Stimulated activated CD4-positive, alpha-beta T cell treated with anti-CD3 and anti-CD28 coated beads, Interleukin-15, amount 100 ng/mL, for 1 hour (primary cell): Measurements from ENCODE around the gene EVX2.

Experiments
- DNase-seq, 2 donors: peaks; one replicate each; pipeline ENCODE4 v3.0.0-alpha.2; 2020; ENCODE audit warnings: low read depth in 1 of 2, low spot score in 1 of 2

EVX2 gene

DNA sequence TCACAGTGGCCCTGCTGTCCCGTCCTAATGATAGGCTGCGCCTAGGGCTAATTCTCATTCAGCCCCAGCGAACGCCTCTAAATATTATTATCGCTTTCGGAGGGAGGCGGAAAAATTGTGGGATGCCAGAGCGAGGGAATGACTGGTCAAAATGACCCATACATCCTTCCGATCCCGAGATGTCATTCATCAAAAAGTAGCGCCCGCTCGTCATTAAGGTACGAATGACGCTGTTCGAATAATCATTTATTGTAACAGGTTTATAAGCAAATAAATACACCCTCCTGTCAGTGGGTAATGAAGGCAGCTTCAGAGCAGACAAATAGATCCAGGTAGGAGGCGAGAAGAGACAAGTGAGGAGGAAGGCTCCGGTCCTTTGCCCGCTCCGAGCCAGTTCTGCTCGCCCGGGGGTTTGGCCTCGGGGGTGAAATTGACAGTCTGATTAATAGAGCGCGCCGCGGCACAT, at the start of gene EVX2:
Gene EVX2 (minus strand): TSS at position 167 of the 466 bp plus-strand sequence. CDS start 186 bp downstream, outside the sequence.
- DNase-seq = no peak

DNA sequence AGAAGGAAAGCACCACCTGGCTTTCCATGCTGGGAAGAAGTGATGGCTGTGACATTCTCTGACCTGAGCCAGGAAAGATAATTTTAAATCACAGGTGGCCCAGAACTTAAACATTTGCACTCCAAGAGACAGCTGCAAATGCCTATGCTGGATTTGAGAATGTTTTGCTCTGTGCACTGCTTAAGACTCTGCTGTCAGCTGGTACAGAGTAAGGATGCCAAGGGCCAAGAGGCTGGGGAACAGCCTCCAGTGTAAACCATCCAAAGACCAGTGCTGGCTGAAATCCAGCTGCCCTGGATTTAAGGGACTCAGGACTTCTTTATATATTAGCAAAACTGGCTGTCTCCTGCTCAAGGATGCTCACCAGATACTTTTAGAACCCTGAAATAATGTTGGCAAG, 49.6 kb upstream of the EVX2 start:
- DNase-seq = no peak

DNA sequence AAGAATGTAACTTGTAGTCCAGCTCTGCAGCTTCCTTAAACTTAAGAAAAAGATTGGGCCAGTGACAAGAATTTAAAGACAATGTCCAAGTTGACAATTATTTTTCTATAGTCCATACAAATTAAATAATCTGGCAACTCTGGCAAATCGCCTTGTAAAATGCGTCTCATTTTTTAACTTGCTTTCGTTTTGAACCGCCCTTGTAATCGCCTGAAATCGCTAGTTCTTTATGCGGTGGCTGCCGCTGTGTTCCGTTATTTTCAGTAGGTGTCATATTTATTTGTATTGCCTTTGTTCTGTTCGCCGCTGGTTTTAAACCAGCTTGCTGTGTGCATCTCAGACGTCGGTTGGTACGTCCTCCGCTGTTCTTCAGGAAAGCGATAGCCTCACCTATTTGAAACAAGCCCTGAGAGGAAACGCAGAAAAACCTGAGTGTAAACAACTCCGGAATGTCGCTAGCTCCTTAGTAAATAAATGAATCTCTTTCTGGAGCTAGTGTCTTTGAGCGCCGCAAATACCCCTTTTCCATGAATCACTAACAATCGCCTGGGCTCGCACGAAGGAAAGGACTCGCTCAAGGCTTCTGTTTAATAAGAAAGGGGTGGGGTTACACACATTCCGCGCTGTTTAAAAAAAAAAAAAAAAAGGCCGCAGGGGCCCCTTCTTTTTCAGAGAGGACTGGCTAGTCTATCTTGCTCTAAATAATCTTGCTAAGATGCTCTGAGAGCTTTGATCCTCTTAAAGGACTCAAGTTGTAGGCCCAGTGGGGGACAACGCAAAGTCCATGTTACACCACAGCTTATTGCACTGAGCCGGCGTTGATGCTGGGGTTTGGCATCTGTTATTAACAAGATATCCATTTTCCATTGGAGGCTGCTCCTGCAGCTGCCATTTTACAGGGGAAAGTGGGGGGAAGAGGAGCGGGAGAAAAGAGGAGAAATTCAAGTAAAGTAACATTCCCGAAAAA, 48.7 kb upstream of the EVX2 start:
- no peak for DNase-seq

DNA sequence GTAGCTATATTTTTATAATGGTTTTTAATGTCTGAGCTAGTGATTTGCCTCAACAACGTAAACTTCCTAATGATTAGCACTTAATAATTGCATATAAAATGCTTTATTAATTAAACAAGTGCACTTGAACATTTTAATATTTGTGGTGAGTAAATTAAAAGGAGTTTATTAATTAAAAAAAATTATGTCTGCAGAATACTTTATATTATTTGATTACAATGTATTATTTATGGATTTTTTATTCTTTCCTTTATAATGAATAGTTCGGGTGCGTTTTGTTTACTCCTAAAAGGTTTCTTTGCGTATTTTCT, 48.0 kb upstream of the EVX2 start:
- no peak for DNase-seq

DNA sequence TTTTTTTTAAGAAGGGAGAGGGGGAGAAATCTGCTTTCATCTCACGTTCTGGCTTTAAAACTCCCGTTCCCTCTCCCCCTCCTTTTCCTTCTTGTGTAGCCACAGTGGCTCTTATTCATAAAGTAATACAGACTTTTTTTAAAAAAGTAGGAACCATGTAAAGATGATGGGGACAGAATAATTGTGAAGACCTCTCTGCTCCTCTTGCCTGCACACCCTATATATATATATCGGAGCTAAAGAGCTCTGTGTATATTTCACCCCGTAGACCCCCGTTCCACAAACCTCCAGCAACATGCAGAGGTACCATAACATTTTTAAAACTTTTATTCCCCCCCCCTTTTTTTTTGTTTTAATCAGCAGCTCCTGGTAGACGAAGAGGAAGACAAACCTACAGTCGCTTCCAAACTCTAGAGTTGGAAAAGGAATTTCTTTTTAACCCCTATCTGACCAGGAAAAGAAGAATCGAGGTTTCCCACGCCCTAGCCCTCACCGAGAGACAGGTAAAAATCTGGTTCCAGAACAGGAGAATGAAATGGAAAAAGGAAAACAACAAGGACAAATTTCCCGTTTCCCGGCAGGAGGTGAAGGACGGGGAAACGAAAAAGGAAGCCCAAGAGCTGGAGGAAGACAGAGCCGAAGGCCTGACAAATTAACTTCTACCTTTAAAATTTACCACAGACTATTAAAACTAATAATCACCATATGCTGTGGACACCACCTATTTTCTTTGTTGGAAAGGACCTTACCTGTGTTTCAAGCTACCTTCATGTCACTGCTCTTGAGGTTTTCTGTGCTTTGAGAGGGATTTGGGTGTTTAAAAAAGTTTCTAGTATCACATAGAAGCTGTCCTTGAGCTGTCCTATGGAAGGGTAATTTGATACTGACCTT, 47.4 kb upstream of the EVX2 start:
- no peak for DNase-seq

DNA sequence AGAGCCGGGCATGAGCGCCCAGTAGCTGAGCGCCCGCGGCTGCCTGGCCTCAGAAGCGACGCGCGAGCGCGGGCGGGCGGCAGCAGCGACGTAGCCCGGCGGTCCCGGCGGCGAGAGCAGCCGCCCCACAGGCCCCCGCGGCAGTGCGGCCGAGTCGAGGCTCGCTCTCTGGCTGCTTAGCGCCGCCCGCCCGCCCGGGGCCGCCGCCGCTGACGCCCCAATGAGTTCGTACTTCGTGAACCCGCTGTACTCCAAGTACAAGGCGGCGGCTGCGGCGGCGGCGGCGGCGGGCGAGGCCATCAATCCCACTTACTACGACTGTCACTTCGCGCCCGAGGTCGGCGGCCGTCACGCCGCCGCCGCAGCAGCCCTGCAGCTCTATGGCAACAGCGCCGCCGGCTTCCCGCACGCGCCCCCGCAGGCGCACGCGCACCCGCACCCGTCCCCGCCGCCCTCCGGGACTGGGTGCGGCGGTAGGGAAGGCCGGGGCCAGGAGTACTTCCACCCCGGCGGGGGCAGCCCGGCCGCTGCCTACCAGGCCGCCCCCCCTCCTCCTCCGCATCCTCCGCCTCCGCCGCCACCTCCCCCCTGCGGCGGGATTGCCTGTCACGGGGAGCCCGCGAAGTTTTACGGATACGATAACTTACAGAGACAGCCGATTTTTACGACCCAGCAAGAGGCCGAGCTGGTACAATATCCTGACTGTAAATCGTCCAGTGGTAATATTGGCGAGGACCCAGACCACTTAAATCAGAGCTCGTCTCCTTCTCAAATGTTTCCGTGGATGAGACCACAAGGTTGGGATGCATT, 46.6 kb upstream of the EVX2 start:
- no peak for DNase-seq

DNA sequence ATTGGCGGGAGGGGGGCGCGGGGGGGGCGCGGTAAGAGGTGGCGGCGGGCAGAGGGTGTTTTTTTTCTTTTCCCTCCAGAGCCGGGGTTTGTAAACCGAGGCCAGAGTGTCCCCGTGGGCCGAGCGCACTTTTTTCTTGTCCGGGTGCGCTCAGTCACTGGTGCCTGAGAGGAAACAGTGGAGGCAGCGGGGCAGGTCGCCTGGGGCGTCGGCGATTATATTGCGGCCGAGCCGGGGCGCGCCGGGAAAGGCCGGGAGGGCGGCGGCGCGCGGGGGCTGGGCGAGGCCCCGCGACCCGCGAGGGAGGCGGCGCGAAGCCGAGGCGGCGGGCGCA, 46.0 kb upstream of the EVX2 start:
- DNase-seq = no peak

DNA sequence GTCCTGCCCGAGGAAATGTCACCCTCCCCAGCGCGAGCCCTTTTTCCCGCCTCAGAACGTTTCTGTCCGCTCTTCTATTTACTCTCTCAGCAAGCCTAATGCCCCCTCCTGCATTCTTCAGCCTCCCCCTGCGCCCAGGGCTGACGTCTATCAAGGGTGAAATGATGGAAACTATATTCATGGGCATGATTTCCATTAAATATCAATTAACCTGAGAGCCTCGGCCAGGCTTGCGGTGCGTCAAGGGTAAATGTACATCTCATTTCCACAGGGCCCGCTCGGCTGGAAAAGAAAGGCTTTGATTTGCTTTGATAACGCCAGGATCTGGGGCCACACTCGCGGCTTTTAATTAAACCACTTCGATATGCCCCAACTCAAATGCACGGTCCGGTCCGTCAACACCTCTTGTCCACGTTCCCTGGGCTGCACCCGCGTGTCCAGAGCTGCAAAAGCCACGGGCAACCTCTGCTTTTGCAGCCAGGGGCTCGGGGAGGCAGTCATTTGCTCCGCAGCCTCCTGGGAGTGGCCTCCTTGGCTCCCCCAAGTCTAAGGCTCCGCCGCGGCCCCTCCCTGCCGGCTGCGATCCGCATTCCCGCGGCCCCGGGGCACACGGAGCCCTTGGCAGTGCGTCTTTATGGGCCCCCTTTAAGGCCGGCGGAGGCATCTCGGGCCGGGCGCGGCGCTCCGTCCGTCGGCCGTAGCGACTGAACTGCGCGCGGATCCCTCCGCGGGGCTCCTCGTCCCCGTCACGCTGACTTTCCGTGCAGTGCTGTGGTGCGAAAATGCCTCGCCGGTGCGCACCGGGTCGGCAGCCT, 45.4 kb upstream of the EVX2 start, which contains the start of gene HOXD8:
Gene HOXD8 (plus strand): TSS at position 724 of the 815 bp plus-strand sequence. CDS start 662 bp downstream, outside the sequence.
- no peak for DNase-seq

DNA sequence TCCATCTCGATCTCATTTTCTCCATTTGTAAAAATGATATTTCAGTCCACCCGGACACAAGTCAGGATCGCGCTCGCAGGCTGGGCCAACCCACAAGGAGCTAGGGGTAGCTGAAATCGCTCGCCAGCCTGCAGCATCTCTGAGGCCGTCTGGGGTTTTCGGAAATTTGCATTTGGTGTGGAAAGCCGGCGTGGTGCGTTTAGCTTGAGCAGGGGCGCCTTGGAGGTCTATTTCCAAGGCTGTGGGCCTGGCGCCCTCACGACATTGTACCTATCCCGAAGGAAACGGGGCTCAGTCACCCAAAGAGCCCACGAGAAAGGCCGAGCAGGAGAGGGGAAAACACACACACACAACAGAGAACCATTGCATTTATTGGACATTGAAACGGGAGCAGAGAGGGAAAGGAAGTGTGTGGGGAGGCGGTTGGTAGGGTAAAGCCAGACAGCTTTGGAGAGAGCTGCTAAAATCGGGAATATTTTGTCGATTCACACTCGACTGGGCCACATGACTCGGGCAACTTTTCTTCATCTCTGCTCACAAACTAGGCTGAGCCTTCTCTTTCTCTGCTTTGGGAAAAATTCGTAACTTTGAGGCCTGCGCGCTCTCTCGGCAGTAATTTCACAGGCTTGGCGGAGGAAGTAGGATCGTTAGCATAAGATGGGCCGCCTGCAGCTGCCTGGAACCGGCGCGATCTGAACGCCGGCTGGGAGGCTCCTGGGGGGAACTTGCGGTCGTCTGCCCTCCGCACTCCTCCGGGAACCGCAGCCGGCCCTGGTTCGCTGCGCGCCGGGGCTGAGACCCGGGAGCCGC, 44.6 kb upstream of the EVX2 start:
- no peak for DNase-seq

DNA sequence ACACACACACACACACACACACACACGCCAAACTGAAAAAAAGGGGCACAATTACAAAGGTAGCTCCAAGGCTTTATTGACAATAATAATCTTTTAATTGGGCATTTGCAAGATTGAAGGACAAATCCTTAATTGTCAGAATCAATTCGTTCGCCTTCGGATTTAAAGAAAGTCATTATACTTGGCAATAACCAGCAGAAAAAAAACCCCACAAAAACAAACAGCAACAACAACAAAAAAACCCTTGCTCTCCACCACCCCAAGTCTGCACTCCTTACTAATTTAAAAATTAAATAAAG, 44.0 kb upstream of the EVX2 start:
- DNase-seq = no peak

DNA sequence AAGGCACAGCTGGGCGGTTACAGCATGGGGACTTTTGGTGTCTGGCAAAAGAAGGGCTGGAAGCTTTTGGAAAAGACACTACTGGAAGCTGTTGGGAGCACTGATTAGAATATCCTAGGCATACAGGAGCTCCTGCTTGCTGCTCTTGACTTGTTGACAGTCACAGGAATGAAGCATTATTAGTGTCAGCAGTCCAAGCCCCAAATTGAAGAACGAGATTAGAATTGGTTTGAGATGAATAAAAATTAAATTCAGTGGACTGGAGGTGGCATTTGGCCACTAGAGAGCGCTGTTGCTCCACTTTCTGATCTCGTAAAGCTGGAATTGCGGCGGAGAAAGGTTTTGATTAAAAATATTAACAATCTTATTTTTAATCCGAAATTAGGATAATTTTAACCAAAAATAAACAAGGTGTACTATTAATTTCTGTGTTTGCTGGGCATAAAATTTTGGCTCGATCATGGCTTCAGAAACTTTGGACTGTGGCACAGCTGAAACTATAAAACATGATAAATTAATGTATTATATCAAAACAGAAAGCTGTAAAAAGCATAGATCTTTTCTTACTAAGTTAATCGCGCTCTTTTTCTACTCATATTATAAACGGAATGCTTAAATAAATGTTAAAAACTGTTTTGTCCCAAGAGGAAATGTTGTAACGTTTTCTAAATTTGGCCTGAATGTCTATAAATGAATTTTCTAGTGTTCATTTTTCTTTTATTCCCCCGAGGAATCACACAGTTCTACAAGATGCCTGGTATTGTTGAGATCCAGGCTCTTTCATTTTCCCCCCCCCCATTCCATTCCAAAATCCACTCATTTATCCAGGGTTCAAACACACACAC, 43.4 kb upstream of the EVX2 start:
- DNase-seq = peak; percentile 21 to 47

DNA sequence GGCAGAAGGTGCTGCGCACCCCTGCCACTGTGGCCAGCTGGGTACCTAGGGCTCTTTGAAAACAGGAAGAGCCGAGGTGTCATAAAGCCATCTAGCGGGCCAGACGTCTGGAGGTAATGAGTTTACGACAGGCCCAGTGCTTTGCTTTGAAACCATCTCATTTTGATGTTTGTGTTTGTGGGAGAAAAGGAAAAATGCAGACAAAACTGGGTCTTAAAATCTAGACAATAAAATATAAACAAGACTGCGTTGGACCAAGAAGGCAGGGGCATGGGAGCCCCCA, 42.0 kb upstream of the EVX2 start:
- no peak for DNase-seq

DNA sequence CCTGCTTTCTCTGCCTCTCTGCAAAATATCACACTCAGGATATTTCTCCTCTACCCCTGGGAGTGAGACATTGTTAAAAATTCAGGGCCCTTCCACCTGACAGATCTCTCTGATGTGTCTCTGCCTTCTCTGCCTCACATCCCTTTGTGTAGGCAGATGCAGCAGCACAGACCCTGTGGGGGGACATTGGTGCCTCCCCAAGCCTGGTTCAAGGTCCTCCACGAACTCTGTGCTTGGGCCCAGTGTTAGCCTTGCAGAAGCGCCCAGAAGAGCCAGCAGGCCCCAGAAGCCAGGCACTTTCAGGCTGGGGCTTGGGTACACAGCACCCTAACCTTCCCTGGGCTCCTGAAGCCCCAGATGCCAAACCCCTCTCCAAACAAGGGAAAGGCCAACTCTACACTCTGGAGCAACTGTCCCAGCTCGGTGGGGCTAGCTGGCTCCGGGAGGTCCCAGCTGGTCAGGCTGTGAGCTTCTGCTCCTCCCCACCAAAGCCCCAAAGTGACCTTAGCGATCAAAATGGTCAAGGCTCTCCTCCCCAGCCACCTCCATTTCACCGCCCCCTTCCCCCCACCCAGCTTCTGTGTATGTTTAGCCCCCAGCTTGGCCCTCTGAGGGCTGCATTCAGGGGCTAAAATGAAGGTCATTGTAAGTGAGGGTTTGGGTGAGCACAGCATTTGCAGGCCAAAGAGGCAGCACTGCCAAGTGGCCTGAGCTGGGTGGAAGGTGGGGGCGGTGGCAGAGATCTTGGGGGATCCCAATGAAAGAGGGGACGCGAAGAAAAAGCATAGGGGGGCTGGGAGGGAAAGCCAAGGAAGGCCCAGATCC, 41.4 kb upstream of the EVX2 start:
- no peak for DNase-seq

DNA sequence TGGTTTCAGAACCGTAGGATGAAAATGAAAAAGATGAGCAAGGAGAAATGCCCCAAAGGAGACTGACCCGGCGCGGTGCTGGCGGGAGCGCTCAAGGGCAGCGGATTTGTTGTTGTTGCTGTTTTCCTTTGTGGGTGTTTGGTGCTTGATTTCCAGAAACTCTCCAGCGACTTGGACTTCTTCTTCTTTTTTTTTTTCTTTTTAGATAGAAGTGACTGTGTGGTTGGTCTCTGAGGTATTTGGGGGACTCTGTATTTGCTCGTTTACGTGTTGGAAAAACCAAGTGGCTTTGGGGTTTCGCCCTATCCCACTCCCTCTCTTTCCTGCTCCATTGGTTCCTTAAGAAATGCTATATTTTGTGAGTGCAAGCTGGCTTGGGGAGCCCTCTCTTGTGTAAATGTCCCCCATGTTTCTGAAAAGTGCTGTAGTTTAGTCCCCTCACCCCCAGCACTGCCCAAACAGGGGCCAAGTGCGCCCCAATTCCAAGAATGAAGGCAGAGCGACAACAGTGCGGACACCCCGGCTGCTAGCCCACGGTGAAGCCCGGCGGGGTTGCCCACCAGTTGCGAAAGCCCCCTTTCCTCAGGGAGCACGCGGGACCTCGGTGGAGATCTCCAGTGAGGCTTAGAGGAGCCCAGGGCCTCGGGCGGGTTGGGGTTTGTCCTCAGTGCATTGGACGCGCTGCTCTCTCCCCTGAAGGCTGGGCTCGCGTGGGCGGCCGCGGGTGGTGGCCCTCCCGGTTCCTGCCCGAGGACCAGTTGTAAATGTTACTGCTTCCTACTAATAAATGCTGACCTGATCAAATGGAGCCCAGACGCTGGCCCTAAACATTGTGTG, 40.6 kb upstream of the EVX2 start:
- DNase-seq = no peak

DNA sequence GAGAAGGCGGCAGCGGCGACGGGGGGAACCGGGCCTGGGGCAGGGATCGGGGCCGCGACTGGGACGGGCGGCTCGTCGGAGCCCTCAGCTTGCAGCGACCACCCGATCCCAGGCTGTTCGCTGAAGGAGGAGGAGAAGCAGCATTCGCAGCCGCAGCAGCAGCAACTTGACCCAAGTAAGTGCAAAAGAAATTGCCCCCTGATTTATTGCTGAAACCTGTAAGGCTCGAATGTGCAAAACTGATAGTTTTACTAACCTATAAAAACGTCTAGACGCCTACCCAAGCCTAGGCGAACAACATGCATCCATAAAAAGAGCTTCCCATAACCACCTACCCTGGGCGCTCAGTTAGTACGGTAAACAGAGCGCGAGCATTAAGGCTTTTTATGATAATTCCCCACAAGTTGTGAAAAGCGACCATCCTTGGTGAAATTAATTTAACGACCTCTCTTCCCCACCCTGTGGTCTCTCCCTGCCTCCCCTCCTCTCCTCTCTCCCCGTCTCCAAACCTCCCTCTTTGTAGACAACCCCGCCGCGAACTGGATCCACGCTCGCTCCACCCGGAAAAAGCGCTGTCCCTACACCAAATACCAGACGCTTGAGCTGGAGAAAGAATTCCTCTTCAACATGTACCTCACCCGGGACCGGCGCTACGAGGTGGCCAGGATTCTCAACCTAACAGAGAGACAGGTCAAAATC, 39.8 kb upstream of the EVX2 start:
- DNase-seq = no peak

DNA sequence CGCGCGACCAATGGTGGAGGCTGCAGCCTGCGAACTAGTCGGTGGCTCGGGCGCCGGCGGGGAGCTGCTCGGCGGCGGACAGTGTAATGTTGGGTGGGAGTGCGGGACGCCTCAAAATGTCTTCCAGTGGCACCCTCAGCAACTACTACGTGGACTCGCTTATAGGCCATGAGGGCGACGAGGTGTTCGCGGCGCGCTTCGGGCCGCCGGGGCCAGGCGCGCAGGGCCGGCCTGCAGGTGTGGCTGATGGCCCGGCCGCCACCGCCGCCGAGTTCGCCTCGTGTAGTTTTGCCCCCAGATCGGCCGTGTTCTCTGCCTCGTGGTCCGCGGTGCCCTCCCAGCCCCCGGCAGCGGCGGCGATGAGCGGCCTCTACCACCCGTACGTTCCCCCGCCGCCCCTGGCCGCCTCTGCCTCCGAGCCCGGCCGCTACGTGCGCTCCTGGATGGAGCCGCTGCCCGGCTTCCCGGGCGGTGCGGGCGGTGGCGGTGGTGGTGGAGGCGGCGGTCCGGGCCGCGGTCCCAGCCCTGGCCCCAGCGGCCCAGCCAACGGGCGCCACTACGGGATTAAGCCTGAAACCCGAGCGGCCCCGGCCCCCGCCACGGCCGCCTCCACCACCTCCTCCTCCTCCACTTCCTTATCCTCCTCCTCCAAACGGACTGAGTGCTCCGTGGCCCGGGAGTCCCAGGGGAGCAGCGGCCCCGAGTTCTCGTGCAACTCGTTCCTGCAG, 39.1 kb upstream of the EVX2 start, which contains the start of gene HOXD9:
Gene HOXD9 (plus strand): TSS at position 37 of the 728 bp plus-strand sequence. CDS start 50 bp downstream, at position 87.
- DNase-seq = no peak
